ENCODE measurements around the gene ARID4B. TPM values are rescaled to one million over a fixed set of nuclear protein-coding genes. Genes with fewer than 3 reads are reported as not detected.
"Not testable (repeated sequence)": the region's sequence is repeated elsewhere in the genome, so short reads cannot be mapped to it uniquely, and the experiment has no call there.

ARID4B gene
- total RNA-seq, 2 experiments from 2014 or later: 43.3 to 45.7 TPM

- peak overlapping the region; percentile 22 for H3K27ac Mint-ChIP-seq
- peaks cover 19% of the 10 kb centered on the region for H3K4me1 Mint-ChIP-seq (ENCODE audit: low read depth)
- no peaks in the 10 kb centered on the region for H3K9me3 Mint-ChIP-seq (ENCODE audit: insufficient read depth)
- H3K27me3 Mint-ChIP-seq (ENCODE audit: low read depth): no peaks in the 10 kb centered on the region
- POLR2A ChIA-PET: no interaction called here
- ATAC-seq (no peak), DNase-seq (no peak)
- H3K36me3 Mint-ChIP-seq (ENCODE audit: low read depth): peaks cover 36% of the 10 kb centered on the region
- CTCF ChIA-PET: interaction anchor here (0.7 to 1.4 kb wide), 4 partner anchors 9 to 235 kb away, joined by 3 to 11 read pairs (median 4); no protein-coding TSS in a partner anchor
- H3K4me3 Mint-ChIP-seq: no peak overlapping the region
Measured at GRCh38 chr1:235181561-235182245, 146.3 kb downstream of the ARID4B start.

- Mint-ChIP-seq H3K9me3 (ENCODE audit: insufficient read depth) (no peaks in the 10 kb centered on the region), H3K27me3 (ENCODE audit: low read depth) (no peaks in the 10 kb centered on the region), H3K4me1 (ENCODE audit: low read depth) (peaks cover 19% of the 10 kb centered on the region), H3K27ac (no peak overlapping the region), H3K4me3 (no peak overlapping the region), H3K36me3 (ENCODE audit: low read depth) (peaks cover 39% of the 10 kb centered on the region)
- POLR2A ChIA-PET: interaction anchor here (1.0 kb wide), 1 partner anchor 59 kb away, joined by 3 read pairs; no protein-coding TSS in a partner anchor
- ATAC-seq (no peak), DNase-seq (no peak)
- CTCF ChIA-PET: interaction anchor here (1.4 kb wide), 1 partner anchor 235 kb away, joined by 11 read pairs; no protein-coding TSS in a partner anchor
Measured at GRCh38 chr1:235180916-235181460, 147.0 kb downstream of the ARID4B start.

DNA sequence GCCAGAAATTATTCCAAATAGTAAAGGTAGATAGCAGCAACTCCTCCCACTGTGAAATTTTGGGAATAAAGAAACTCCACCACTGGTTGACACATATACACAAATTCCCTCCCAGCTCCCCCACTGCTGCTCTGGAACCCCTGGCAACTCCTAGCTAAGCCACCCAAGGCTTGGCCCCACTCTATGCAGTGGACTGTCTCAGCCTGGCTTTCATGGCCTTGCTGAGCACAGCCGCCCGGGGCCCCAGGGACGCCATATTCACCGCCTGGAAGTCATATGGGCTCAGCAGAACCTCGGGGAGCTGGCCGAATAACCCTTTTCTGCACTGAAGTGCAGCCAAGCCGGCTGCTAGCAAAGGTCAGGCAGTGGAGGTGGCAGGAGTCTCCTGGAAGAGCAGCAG lies 151.5 kb downstream of the ARID4B start:
- Mint-ChIP-seq H3K4me1 (ENCODE audit: low read depth) (peaks cover 3% of the 10 kb centered on the region), H3K27ac (no peak overlapping the region)
- CTCF ChIA-PET: no interaction called here

GRCh38 chr1:235169986-235170385 lies 158.0 kb downstream of the ARID4B start:
- ChIA-PET CTCF (no interaction called here), POLR2A (no interaction called here)
- ATAC-seq (no peak), DNase-seq (no peak)
- Mint-ChIP-seq H3K27me3 (ENCODE audit: low read depth) (no peaks in the 10 kb centered on the region), H3K36me3 (ENCODE audit: low read depth) (peaks cover 48% of the 10 kb centered on the region), H3K4me3 (no peak overlapping the region), H3K4me1 (ENCODE audit: low read depth) (no peaks in the 10 kb centered on the region), H3K27ac (no peak overlapping the region), H3K9me3 (ENCODE audit: insufficient read depth) (peaks cover under 1% of the 10 kb centered on the region)

More for the DNA sequence above, 151.5 kb downstream of the ARID4B start:
- POLR2A ChIA-PET: no interaction called here
- Mint-ChIP-seq H3K36me3 (ENCODE audit: low read depth) (peaks cover 52% of the 10 kb centered on the region), H3K4me3 (no peak overlapping the region), H3K9me3 (ENCODE audit: insufficient read depth) (no peaks in the 10 kb centered on the region), H3K27me3 (ENCODE audit: low read depth) (no peaks in the 10 kb centered on the region)
- ATAC-seq (no peak), DNase-seq (no peak)

DNA sequence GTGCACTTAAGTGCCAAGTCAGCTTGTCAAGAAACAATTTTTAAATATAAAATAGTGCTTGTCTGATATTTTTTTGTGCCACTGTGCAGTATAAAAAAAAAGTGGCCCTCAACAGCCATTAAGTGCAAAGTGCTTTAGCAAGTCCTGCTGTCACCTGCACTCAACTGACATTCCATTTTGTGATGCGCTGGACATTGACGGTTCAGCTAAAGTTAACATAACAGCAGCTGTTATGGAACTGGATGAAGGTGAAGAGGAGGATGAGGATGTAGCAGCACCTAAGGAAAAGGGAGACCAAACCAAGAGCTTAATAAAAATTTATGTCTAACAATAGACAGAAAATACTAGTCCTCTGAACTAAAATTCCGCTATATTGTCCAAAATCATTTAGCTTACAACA lies 159.6 kb downstream of the ARID4B start:
- ATAC-seq: no peak
- Mint-ChIP-seq H3K36me3 (ENCODE audit: low read depth) (peaks cover 45% of the 10 kb centered on the region), H3K27me3 (ENCODE audit: low read depth) (no peaks in the 10 kb centered on the region), H3K4me1 (ENCODE audit: low read depth) (no peaks in the 10 kb centered on the region), H3K9me3 (ENCODE audit: insufficient read depth) (peaks cover 4% of the 10 kb centered on the region), H3K4me3 (no peak overlapping the region), H3K27ac (no peak overlapping the region)
- POLR2A ChIA-PET: interaction anchor here (1.1 kb wide), 2 partner anchors 7 to 21 kb away, joined by 3 read pairs; partner anchors contain the start of gene RBM34
- no peak for DNase-seq
- CTCF ChIA-PET: interaction anchor here (1.6 to 1.7 kb wide), 2 partner anchors 8 to 247 kb away, joined by 4 read pairs; no protein-coding TSS in a partner anchor

DNA sequence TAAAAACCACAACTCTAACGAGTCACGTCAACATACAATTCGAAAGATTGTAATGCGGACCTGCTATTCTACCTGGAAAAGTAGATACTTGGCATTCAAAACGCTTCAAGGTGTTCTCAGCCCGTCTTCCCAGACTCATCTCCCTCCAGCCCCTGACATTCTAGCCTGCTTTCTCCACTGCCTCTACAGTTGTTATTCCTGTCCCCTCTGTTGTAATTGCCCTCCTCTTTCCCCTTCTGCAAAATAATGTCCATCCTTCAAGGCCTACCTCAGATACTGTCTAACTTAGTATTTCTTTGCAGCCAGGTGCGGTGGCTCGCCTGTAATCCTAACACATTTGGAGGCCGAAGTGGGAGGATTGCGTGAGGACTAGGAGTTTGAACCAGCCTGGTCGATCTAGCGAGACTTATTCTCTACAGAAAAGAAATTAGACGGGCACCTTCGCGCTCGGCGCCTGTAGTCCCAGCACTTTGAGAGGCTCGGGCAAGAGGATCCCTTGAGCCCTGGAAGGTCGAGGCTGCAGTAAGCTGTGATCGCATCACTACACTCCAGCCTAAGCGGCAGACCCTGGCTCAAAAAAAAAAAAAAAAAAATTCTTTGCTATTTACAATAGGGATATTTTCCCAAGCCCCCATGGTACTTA lies 166.2 kb downstream of the ARID4B start:
- DNase-seq (no peak), ATAC-seq (no peak)
- H3K4me3 Mint-ChIP-seq: peak overlapping the region; percentile 97
- CTCF ChIA-PET: interaction anchor here (1.3 to 1.4 kb wide), 3 partner anchors 254 to 262 kb away, joined by 4 to 5 read pairs (median 5); no protein-coding TSS in a partner anchor
- H3K36me3 Mint-ChIP-seq (ENCODE audit: low read depth): peaks cover 30% of the 10 kb centered on the region
- peak overlapping the region; percentile 100 for H3K27ac Mint-ChIP-seq
- POLR2A ChIA-PET: interaction anchor here (0.6 to 2.1 kb wide), 14 partner anchors 8 to 991 kb away, joined by 3 to 19 read pairs (median 4); partner anchors contain the start of gene TOMM20
- H3K4me1 Mint-ChIP-seq (ENCODE audit: low read depth): peaks cover 13% of the 10 kb centered on the region
- no peaks in the 10 kb centered on the region for H3K27me3 Mint-ChIP-seq (ENCODE audit: low read depth)
- H3K9me3 Mint-ChIP-seq (ENCODE audit: insufficient read depth): peaks cover 4% of the 10 kb centered on the region

GRCh38 chr1:235160957-235161684 lies 166.9 kb downstream of the ARID4B start, which contains the start of gene RBM34:
TSS of gene RBM34 (minus strand) at chr1:235161250. CDS start at chr1:235161226, 24 bp downstream.
- peak within 1 kb of the TSS; percentile 100 for H3K27ac Mint-ChIP-seq
- peaks cover 4% of the 10 kb centered on the region for H3K9me3 Mint-ChIP-seq (ENCODE audit: insufficient read depth)
- ChIA-PET CTCF (interaction anchor here (0.6 to 1.4 kb wide), 9 partner anchors 9 to 262 kb away, joined by 3 to 7 read pairs (median 4); no protein-coding TSS in a partner anchor), POLR2A (interaction anchor here (0.5 to 2.1 kb wide), 33 partner anchors 8 to 990 kb away, joined by 3 to 19 read pairs (median 4); partner anchors contain the start of genes GGPS1 and TOMM20)
- ATAC-seq: peak; percentile 92
- peak; percentile 94 for DNase-seq
- peaks cover 30% of the 10 kb centered on the region for H3K36me3 Mint-ChIP-seq (ENCODE audit: low read depth)
- H3K4me1 Mint-ChIP-seq (ENCODE audit: low read depth): peaks cover 13% of the 10 kb centered on the region
- H3K27me3 Mint-ChIP-seq (ENCODE audit: low read depth): no peaks in the 10 kb centered on the region
- peak within 1 kb of the TSS; percentile 97 for H3K4me3 Mint-ChIP-seq

GRCh38 chr1:235160383-235160956 lies 167.5 kb downstream of the ARID4B start:
- POLR2A ChIA-PET: interaction anchor here (0.5 to 2.1 kb wide), 32 partner anchors 9 to 989 kb away, joined by 3 to 19 read pairs (median 4); partner anchors contain the start of genes GGPS1 and TOMM20
- DNase-seq: peak; percentile 68

DNA sequence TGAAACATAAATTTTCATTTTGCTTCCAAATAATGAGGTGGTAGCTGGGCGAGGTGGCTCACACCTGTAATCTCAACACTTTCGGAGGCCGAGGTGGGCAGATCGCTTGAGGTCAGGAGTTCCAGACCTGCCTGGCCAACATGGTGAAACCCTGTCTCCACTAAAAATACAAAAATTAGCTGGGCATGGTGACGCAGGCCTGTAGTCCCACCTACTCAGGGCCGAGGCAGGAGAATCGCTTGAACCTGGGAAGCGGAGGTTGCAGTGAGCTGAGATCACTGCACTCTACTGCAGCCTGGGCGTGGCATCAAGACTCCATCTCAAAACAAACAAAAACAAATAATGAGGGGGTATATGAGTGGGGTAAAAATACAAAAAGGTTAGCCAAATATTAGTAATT lies 168.0 kb downstream of the ARID4B start:
- POLR2A ChIA-PET: interaction anchor here (0.9 to 2.1 kb wide), 7 partner anchors 18 to 264 kb away, joined by 3 to 19 read pairs (median 5); partner anchors contain the start of genes GGPS1 and TOMM20
- not testable (repeated sequence) for DNase-seq; H3K27me3 Mint-ChIP-seq (ENCODE audit: low read depth); ATAC-seq; H3K9me3 Mint-ChIP-seq (ENCODE audit: insufficient read depth)
- peak overlapping the region; percentile 82 for H3K27ac Mint-ChIP-seq
- peak overlapping the region; percentile 97 for H3K4me3 Mint-ChIP-seq
- H3K4me1 Mint-ChIP-seq (ENCODE audit: low read depth): peaks cover 15% of the 10 kb centered on the region
- peaks cover 30% of the 10 kb centered on the region for H3K36me3 Mint-ChIP-seq (ENCODE audit: low read depth)
- CTCF ChIA-PET: interaction anchor here (1.2 to 1.3 kb wide), 2 partner anchors 9 to 28 kb away, joined by 4 read pairs; no protein-coding TSS in a partner anchor

More at GRCh38 chr1:235160383-235160956, 167.5 kb downstream of the ARID4B start:
- CTCF ChIA-PET: interaction anchor here (0.6 to 1.4 kb wide), 11 partner anchors 8 to 263 kb away, joined by 3 to 7 read pairs (median 4); no protein-coding TSS in a partner anchor
- Mint-ChIP-seq H3K4me3 (peak overlapping the region; percentile 97), H3K27ac (peak overlapping the region; percentile 100), H3K4me1 (ENCODE audit: low read depth) (peaks cover 15% of the 10 kb centered on the region), H3K9me3 (ENCODE audit: insufficient read depth) (peaks cover 4% of the 10 kb centered on the region), H3K27me3 (ENCODE audit: low read depth) (no peaks in the 10 kb centered on the region), H3K36me3 (ENCODE audit: low read depth) (peaks cover 29% of the 10 kb centered on the region)
- peak; percentile 61 for ATAC-seq

DNA sequence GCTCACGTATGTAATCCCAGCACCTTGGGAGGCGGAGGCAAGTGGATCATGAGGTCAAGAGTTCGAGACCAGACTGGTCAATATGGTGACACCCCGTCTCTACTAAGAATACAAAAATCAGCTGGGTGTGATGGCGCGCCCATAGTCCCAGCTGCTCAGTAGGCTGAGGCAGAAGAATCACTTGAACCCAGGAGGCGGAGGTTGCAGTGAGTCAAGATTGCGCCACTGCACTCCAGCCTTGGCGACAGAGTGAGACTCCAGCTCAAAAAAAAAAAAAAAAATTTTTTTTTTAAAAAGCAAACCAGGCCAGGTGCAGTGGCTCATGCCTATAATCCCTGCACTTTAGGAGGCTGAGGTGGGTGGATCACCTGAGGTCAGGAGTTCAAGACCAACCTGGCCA lies 168.7 kb downstream of the ARID4B start:
- not testable (repeated sequence) for DNase-seq; ATAC-seq; H3K9me3 Mint-ChIP-seq (ENCODE audit: insufficient read depth); H3K27ac Mint-ChIP-seq; H3K27me3 Mint-ChIP-seq (ENCODE audit: low read depth)
- CTCF ChIA-PET: interaction anchor here (0.9 to 4.4 kb wide), 3 partner anchors 9 to 257 kb away, joined by 3 to 17 read pairs (median 4); no protein-coding TSS in a partner anchor
- H3K4me3 Mint-ChIP-seq: peak overlapping the region; percentile 97
- H3K4me1 Mint-ChIP-seq (ENCODE audit: low read depth): peaks cover 15% of the 10 kb centered on the region
- POLR2A ChIA-PET: interaction anchor here (0.7 to 2.1 kb wide), 2 partner anchors 31 to 75 kb away, joined by 3 to 19 read pairs; partner anchors contain the start of gene TOMM20
- H3K36me3 Mint-ChIP-seq (ENCODE audit: low read depth): peaks cover 31% of the 10 kb centered on the region
